D721Med (cell line): ENCODE measurements around the gene CENPV.
A peak's percentile ranks its signal among the peaks of the same experiment; 100 is the strongest.

Source experiments
- DNase-seq: peaks from one replicate; pipeline ENCODE4 v3.0.0; 2011; ENCODE audit warnings: low spot score; ENCODE audit not compliant: insufficient read length
- FAIRE-seq: peaks from 2 replicates; lab custom pipeline; 2011; peaks lifted over from hg19 to GRCh38; lab: Jason Lieb, UNC
- TF ChIP-seq, protein P1 (sequence below): IDR thresholded peaks from 2 replicates; pipeline ENCODE4 v1.5.1; 2012; ENCODE audit warnings: mild to moderate bottlenecking, control low read depth; ENCODE audit not compliant: insufficient read depth; ENCODE audit errors: missing control alignments

CENPV gene

GRCh38 chr17:16374146-16374938, 21.1 kb upstream of the CENPV start:
- FAIRE-seq: no peak
- TF ChIP-seq, protein P1, sequence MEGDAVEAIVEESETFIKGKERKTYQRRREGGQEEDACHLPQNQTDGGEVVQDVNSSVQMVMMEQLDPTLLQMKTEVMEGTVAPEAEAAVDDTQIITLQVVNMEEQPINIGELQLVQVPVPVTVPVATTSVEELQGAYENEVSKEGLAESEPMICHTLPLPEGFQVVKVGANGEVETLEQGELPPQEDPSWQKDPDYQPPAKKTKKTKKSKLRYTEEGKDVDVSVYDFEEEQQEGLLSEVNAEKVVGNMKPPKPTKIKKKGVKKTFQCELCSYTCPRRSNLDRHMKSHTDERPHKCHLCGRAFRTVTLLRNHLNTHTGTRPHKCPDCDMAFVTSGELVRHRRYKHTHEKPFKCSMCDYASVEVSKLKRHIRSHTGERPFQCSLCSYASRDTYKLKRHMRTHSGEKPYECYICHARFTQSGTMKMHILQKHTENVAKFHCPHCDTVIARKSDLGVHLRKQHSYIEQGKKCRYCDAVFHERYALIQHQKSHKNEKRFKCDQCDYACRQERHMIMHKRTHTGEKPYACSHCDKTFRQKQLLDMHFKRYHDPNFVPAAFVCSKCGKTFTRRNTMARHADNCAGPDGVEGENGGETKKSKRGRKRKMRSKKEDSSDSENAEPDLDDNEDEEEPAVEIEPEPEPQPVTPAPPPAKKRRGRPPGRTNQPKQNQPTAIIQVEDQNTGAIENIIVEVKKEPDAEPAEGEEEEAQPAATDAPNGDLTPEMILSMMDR: no peak
- DNase-seq: no peak

DNA sequence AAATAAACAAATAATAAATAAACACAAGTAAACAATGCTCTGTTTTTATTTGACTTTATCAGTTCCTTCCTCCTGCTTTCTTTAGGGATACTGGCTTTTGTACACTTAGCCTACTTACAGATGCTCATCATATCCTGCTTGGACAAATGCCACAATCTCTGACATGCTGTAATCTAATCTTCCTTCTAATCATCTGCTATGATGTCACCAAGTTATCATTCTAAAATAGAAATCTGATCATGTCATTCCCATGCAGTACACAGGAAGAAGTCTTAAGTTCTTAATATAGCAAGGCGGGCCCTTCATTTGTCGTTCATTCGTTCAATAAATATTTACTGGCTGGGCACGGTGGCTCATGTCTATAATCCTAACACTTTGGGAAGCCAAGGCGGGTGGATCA, 18.5 kb upstream of the CENPV start:
- DNase-seq: no peak
- TF ChIP-seq, protein P1: no peak
- no peak for FAIRE-seq

GRCh38 chr17:16364625-16365024, 11.4 kb upstream of the CENPV start:
- TF ChIP-seq, protein P1: no peak
- DNase-seq (no peak), FAIRE-seq (no peak)

DNA sequence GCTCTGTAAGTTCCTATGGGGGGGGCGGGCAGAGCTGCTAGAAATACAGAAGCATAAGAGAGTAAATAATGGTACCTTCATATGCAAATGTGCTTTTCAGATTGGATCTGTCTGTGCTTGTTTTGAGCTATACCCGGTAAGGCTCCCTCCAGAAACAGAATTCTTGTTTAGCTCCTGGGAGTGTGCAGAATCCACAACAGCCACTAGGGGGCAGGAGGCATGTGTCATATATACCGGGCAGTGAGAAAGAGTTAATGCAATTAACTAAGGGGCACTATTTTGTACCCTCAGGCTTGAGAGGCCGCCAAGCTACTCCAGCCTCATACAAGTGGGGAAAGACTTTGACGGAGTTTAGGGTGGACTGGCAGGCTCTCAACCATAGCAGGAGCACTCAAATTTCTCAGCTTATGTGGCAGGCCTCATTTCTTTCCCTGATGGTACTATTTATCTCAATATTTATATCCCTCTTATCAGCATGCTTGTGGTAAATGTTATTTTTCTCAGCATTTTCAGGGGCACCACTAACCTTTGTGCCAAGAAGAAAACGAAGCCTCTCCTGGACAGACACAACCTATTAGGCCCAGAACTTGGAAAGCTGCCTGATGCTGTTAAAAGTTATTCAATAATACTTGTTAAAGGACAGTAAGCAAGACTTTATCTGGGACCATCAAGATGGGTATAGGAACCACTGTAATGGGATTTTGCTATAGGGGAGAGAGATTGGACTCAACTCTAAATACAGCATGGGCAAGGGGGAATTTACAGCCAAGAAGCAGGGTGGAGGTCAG, 10.7 kb upstream of the CENPV start:
- no peak for FAIRE-seq
- no peak for DNase-seq
- TF ChIP-seq, protein P1: peak; percentile 72

DNA sequence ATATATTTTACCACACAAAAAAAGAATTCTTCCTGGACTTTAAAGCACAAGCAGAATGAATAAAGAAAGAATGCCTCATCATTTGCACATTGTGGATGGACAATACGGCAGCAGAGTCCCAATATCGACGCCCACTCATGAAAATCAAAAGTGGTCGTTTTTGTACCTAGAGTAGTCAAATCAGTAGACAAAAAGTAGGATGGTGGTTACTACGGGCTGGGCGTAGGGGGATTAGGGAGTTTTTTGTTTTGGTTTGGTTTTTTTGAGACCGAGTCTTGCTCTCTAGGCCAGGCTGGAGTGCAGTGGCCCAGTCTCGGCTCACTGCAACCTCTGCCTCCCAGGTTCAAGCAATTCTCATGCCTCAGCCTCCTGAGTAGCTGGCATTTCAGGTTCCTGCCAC, 8.6 kb upstream of the CENPV start:
- no peak for DNase-seq
- TF ChIP-seq, protein P1: no peak
- no peak for FAIRE-seq

DNA sequence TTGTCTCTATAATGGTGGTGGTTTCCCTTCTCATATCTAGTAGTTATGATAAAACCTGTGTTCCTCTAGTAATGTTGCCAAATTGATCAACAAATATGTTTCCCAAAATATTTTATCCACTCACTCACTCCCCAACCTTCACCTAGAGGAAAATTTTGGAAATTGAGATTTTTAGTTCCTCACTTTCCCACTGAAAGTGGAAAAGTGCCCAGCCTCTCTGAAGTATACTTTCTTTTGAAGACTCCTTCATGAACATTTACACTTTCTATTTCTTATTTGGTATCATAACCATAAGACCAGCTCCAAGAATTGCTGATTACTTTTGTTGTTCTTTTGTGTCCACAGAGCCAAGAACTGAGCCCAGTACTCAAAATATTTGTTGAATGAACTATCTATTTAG, 5.1 kb upstream of the CENPV start:
- TF ChIP-seq, protein P1: no peak
- no peak for FAIRE-seq
- no peak for DNase-seq
